Measurements from ENCODE around the gene PACRG. TPM values are rescaled to one million over a fixed set of nuclear protein-coding genes. Genes with fewer than 3 reads are reported as not detected.

PACRG gene
- total and polyA plus RNA-seq, 2 donors (not counting 3 experiments of a cell fraction or from before 2014, with no cell fraction given): 0.08 TPM; not detected in 1

- Histone ChIP-seq H3K9ac (replicated peaks; ENCODE audit: extremely low read depth, insufficient read depth, low read length) (no peak overlapping the region), H3K36me3 (ENCODE audit: control insufficient read depth in 2 of 2, extremely low read depth in 1 of 2, insufficient read depth in 2 of 2, low read length in 2 of 2) (no peaks in the 10 kb centered on the region), H2AFZ (ENCODE audit: low read depth, low read length) (no peak overlapping the region), H3K4me1 (ENCODE audit: control insufficient read depth, extremely low read depth, insufficient read depth, low read length) (no peaks in the 10 kb centered on the region), H4K20me1 (replicated peaks; ENCODE audit: control insufficient read depth, extremely low read depth, insufficient read depth, low read length) (no peaks in the 10 kb centered on the region), H3K4me3 (replicated peaks in 1 of 3; ENCODE audit: insufficient read depth in 1 of 3, low read depth in 1 of 3, low read length in 3 of 3) (no peak overlapping the region), H3K27me3 (ENCODE audit: control insufficient read depth in 2 of 2, insufficient read depth in 2 of 2, low read length in 2 of 2) (peaks cover 2 to 3% of the 10 kb centered on the region in 2 experiments), H3K79me2 (ENCODE audit: control insufficient read depth, insufficient read depth, low read length) (no peaks in the 10 kb centered on the region), H3K9me3 (replicated peaks; ENCODE audit: control insufficient read depth, insufficient read depth, low read length) (no peaks in the 10 kb centered on the region), H3K27ac (ENCODE audit: insufficient read depth, low read depth, low read length) (no peak overlapping the region), H3K4me2 (ENCODE audit: insufficient read depth, low read length) (no peak overlapping the region), H3K9me1 (replicated peaks; ENCODE audit: control insufficient read depth, extremely low read depth, insufficient read depth, low read length) (no peaks in the 10 kb centered on the region)
- no peak for TF ChIP-seq MYC (IDR thresholded peaks at IDR 0.05; ENCODE audit: low read depth, low read length)
- TF ChIP-seq EZH2 (IDR thresholded peaks at IDR 0.05; ENCODE audit: borderline replicate concordance, low read depth, low read length, severe bottlenecking): no peak
- no peak for TF ChIP-seq CTCF (IDR thresholded peaks at IDR 0.05; ENCODE audit: extremely low read depth in 1 of 2, insufficient read depth in 1 of 2, low read depth in 1 of 2, low read length in 2 of 2)
- no peak for TF ChIP-seq GATA2 (IDR thresholded peaks at IDR 0.05; ENCODE audit: insufficient read depth, insufficient read length, low read depth, low read length)
- no peak for TF ChIP-seq FOS (IDR thresholded peaks at IDR 0.05; ENCODE audit: borderline replicate concordance, insufficient read depth, low read length)
- no peak for TF ChIP-seq POLR2A (IDR thresholded peaks at IDR 0.05; ENCODE audit: low read depth, low read length)
- TF ChIP-seq MAX (IDR thresholded peaks at IDR 0.05; ENCODE audit: insufficient read depth, insufficient read length): no peak
- TF ChIP-seq JUN (IDR thresholded peaks at IDR 0.05; ENCODE audit: borderline replicate concordance, insufficient read depth, insufficient read length, low read depth): no peak
- no peak for TF ChIP-seq POLR2AphosphoS5 (IDR thresholded peaks at IDR 0.05; ENCODE audit: insufficient read depth, low read depth, low read length)
- no TSS peak for BruUV-seq (replicated peaks)
- DNase-seq (ENCODE audit: low read depth, low spot score): no peak
- FAIRE-seq: no peak
- POLR2A ChIA-PET: no interaction called here
- dilution Hi-C loops (cut with MboI; ENCODE audit: extremely low pct_ligation_motif_present, low sequenced_read_pairs) (no loop called here), intact Hi-C loops (cut with micrococcal nuclease) (no loop called here)
- CTCF ChIA-PET: interaction anchor here (1.1 to 1.2 kb wide), 2 partner anchors 12 to 17 kb away, joined by 3 read pairs; no protein-coding TSS in a partner anchor
Observed at GRCh38 chr6:163232649-163233048, 504.9 kb downstream of the PACRG start.
